Tongue (tissue), 2 donors: Measurements from ENCODE around the gene PARD3B. TPM values are rescaled to one million over a fixed set of nuclear protein-coding genes. Genes with fewer than 3 reads are reported as not detected.

Experiments used
- DNase-seq: peaks from one replicate; pipeline ENCODE4 v3.0.0-alpha.2; 2015
- total RNA-seq: library from RNA; depleted of rRNA; stranded (reverse); fragments of >200 nt; gene quantifications from one replicate; pipeline ENCODE4 v1.2.3, GENCODE V29; 2014

Gene PARD3B, protein sequence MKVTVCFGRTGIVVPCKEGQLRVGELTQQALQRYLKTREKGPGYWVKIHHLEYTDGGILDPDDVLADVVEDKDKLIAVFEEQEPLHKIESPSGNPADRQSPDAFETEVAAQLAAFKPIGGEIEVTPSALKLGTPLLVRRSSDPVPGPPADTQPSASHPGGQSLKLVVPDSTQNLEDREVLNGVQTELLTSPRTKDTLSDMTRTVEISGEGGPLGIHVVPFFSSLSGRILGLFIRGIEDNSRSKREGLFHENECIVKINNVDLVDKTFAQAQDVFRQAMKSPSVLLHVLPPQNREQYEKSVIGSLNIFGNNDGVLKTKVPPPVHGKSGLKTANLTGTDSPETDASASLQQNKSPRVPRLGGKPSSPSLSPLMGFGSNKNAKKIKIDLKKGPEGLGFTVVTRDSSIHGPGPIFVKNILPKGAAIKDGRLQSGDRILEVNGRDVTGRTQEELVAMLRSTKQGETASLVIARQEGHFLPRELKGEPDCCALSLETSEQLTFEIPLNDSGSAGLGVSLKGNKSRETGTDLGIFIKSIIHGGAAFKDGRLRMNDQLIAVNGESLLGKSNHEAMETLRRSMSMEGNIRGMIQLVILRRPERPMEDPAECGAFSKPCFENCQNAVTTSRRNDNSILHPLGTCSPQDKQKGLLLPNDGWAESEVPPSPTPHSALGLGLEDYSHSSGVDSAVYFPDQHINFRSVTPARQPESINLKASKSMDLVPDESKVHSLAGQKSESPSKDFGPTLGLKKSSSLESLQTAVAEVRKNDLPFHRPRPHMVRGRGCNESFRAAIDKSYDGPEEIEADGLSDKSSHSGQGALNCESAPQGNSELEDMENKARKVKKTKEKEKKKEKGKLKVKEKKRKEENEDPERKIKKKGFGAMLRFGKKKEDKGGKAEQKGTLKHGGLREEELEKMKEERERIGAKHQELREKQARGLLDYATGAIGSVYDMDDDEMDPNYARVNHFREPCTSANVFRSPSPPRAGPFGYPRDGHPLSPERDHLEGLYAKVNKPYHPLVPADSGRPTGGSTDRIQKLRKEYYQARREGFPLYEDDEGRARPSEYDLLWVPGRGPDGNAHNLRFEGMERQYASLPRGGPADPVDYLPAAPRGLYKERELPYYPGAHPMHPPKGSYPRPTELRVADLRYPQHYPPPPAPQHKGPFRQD (N-terminal part only)
- total RNA-seq: 21.5 TPM

- peak; percentile 78 for DNase-seq
These were observed at the start of gene PARD3B for GRCh38 chr2:204544961-204545860. Gene PARD3B, plus strand, starts transcription at chr2:204545475. Its CDS starts 525 bp downstream, at chr2:204546000.

DNA sequence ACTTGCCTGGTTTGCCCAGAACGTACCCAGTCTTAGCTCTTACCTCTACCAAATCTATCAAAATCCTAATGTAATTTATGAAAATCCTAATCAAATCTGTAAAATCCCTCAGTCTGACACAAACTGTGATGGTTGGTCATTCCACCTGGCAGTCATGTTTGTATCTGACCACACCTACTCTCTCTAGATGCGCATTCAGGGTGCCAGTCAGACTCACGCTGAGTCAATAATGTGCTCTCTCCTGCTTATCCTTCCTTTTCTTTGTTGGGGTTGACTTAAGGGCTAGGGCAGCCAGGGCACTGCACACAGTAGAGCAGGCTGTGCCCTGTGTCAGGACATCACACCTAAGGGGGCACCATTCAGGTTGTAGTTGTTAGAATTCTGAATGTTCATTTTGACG, 48.5 kb upstream of the PARD3B start:
- DNase-seq: no peak

DNA sequence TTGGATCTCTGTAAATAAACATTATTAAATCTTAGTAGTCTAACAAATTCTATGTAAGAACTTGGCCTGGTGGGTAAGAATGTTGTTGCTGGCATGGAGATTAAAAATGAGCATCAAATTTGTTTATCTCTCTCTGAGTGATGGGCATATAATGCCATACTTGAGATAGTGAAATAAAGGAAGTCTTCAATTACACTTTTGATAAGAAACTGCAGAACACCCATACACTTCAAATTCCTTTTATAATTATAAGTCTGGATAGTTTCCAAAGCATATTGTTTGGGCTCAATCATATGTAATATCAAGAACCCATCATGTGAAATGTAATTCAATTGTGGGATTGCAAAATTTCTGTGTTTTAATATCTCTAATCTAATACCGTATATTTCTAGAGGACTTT, 47.4 kb upstream of the PARD3B start:
- no peak for DNase-seq

DNA sequence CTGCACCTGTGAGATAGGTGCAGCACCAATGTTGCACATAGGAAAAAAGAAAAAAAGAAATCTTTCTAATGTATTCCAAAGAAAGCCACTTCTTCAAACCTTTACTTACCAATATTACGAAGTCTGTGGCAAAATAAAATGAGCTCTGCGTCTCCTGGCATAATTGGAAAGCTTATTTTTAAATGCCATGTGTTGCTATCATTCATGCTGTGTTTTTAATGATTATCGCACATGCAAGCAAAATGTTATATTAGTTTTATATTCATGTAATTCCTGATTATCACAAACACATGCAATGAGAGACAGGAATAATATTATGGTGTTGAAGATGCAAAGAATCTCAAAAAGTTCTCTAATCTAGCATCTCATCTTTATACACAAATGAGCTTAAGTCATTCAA, 47.0 kb upstream of the PARD3B start:
- no peak for DNase-seq

GRCh38 chr2:204503869-204504268, 41.4 kb upstream of the PARD3B start:
- DNase-seq: no peak

DNA sequence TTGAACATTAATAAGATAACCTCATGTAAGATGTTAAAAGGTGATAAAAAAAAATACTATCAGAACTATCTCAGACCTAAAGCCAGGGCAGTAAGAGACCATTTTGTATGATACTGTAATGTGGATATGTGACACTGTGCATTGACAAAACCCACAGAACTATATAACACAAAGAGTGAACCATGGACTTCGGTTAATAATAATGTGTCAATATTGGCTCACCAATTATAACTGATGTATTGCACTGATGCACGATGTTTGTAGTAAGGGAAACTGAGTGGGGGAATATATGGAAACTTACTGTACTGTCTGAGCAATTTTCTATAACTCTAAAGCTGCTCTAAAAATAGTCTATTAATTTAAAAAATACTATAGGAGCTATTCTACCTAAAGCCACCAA, 40.7 kb upstream of the PARD3B start:
- DNase-seq: no peak

DNA sequence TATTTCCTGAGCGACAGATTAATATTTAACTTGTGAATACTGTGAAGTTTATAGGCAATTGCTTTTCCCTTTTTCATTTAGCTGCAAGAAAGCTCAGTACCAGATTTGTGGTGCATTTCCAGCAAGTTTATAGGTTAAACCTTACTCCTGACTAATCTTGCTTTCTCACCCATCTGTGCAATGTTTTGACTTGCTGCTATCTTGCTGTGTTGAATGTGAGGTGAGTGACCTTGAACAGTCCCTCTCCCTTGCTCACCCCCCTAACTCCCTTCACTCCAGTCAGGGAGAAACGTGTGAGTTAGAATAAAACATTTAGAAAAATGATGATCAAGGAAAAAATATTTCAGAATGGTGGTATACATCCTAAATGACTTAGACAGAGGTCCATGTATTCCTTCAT, 39.8 kb upstream of the PARD3B start:
- no peak for DNase-seq

DNA sequence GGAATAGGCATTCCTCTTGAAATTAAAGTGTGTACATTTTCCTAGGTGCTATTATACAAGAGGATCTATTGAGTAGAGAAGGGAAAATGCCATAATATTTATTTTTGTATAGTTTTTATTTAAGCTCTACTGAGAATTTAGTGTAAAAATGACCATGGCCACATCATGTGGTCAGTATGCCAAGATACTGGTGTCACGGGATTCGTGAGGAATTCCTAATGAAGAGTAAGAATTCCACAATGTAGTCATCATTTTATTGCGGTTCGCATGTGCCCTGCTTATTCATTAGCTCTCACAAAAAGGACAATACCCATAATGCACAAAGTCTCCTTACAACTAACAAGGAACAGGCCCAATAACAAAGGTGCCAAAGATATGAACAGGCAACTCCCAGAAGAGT, 39.3 kb upstream of the PARD3B start:
- no peak for DNase-seq

DNA sequence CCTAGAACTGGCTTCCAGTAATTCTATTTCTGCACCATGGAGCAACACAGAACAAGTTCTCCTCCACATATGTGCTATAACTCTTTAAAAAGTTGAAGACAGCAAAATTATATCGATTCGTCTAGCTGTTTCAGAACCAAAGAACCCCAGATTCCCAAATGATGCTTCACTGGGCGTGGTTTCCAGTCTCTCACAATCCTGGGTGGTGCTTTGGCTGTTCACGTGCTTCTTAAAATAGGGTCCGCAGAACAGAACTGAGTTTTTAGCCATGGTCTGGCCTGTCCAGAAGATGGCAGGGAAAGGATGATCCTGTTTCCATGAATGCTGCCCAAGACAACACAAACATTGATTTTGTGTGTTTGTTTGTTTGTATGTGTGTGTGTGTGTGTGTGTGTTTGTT, 37.6 kb upstream of the PARD3B start:
- no peak for DNase-seq

DNA sequence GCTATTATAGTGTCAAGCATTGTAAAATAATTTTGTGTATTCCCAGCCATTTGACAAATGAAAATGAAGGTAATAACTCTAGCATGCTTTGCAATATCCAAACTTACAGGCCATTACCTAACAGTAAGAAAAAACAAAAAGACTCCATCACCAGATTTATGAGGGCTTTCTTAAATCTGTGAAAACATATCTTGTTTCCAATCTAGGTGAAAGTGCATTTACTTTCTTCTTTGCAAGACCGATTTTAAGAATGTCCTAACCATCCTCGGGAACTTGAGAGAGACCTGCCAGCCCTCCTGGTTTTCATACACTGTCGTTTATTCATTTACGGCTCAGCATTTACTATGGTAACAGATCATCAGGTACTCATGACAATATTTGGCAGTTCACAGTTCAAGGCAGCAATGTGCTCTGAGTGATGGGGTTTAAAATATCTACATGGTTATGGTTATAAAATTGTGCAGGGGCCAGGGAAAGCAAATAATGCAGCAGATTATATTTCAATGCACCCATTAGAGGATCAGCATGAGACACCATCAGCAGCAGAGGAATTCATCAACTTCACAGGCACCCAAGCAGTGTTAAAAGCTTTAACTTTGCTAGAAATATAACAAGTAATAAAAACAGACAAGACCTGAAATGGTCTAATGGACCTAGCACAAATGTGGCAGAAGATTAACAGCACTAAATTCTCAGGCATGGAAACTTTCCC, 34.4 kb upstream of the PARD3B start:
- DNase-seq: no peak

DNA sequence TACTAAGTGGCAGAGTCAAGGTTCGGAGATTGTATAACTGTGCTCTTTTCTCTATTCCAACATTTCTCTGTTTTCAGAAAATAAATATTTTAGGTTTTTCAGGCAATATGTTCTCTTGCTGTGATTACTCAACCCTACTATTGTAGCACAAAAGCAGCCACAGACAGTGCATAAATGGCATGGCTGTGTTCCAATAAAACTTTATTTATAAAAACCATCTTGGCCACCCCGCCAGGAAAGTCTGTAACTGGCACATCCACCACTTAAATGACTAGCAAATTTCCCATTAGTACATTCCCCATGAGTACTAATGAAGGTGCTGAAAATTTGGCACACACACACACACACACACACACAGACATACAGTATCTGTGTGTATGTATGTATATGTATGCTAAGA, 30.8 kb upstream of the PARD3B start:
- no peak for DNase-seq

- DNase-seq: no peak
These were observed 29.9 kb upstream of the PARD3B start for GRCh38 chr2:204515416-204515815.

DNA sequence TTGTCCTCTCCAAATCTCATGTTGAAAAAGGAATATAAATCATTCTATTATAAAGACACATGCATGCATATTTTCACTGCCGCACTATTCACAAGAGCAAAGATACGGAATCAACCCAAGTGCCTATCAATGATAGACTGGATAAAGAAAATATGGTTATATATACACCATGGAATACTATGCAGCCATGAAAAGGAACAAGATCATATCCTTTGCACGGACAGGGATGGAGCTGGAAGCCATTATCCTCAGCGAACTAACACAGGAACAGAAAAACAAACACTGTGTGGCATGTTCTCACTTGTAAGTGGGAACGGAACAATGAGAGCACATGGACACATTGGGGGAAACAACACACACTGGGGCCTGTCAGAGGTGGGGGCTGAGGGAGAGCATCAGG, 28.1 kb upstream of the PARD3B start:
- no peak for DNase-seq

GRCh38 chr2:204529795-204530463, 15.3 kb upstream of the PARD3B start:
- no peak for DNase-seq

DNA sequence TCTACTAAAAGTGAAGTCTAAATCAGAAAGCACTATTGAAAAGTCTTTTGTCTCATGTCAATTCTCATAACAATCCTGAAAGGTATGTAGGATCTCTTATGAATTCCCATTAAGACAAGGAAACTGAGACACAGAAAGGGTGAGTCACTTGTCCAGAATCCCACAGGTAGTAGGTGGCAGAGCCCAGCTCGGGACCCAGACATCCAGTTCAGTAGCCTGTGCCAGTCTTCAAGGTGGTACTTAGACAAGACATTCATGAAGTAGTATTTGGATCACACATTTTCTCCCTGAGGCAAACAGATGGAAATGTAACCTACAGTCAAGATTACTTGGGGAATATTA, 14.8 kb upstream of the PARD3B start:
- DNase-seq: no peak

DNA sequence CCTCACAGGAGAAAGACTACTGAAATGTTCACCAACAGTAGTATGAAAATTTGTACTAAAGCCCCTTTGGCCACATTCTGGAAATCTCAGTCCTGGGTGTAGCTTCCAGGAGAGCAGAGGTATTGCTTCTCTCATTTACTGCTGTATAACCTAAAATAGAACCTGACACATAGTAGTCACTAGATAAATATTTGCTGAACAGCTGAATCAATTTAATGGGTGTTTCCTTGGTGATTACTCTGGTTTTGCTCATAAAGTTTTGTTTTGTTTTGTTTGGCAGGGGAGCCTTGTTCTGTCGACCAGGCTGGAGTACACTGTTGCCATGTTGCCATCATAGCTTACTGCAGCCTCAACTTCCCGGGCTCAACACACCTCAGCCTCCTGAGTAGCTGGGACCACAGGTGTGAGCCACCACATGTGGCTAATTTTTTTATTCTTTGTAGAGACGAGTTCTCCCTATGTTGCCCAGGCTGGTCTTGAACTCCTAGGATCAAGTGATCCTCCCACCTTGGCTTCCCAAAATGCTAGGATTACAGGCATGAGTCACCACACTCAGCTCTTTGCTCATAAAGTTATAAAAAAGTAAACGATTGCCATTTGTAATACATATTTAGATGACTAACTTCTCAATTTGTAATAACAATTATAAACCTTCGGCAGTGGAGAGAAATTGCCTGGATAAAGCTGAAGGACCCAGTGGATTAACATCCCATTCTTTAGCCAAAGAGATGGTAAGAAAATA, 11.5 kb upstream of the PARD3B start:
- DNase-seq: no peak

DNA sequence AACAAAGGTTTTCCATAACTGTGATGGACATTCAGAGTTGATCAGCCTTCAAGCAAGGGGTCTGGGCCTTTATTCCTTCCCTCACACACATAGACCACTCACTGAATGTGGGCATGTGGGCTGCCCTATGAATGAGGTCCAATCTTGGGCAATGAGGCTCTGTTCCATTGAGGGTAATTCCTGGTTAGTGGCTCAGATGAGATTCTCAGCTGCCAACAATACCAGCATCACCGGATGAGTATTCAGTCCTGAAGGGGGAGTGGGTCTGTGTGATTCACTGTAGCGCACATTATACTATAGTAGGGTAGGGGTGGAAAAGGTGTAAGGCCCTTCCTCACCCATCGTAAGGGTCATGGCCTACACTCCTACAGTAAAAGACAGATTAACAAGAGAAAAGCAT, 9.9 kb upstream of the PARD3B start:
- DNase-seq: no peak

GRCh38 chr2:204535764-204536163, 9.5 kb upstream of the PARD3B start:
- DNase-seq: no peak

DNA sequence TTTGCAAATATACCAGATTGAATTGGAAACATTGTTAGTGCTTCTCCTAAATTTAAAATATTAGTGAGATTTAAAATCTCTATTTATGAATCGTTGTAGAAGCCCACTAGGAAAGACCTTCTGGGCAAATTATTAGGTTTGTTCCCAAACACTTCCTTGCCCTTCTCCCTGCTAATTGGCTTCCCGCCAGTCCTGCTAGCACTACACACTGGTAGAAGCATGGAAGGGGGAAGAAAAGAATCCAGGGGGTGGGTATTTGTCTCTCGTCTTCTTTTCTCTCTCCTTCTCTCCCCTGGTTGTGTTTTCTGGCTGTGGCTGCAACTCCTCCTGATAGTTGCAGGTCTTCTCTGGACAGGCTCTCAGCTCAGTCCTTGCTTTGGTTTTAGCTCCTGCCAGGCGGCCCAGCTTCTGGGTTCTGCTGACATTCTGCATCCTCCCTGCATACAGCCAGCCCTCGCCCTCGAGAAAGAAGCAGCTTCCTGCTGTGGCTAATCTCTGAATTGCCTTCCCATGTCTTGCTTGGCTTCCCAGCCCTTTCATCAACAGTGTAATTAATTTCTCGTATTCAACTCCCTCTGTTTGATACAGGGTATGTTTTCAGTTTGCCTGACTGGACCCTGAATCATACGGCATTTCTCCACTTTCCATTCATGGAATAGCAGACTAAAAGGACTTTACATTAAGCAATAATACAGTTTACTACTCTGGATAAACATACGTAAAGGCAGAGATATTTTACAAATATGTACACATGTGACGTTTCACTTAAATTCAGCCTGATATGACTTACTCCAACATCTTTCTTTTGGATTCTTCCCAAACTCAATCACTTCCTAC, 6.9 kb upstream of the PARD3B start:
- peak; percentile 34 for DNase-seq
